ENCODE results near the gene INPP5A.

The INPP5A gene

GRCh38 chr10:132724446-132724845 is 186.9 kb downstream of the INPP5A start:
- no peaks in the 10 kb centered on the region for H3K9me3 Mint-ChIP-seq
- H3K27ac Mint-ChIP-seq, result no peak overlapping the region
- H3K36me3 Mint-ChIP-seq (ENCODE audit: low read depth), result no peaks in the 10 kb centered on the region
- DNase-seq (ENCODE audit: low spot score), result no peak
- H3K4me3 Mint-ChIP-seq, result no peak overlapping the region
- no peaks in the 10 kb centered on the region for H3K4me1 Mint-ChIP-seq (ENCODE audit: low read depth)
- no peaks in the 10 kb centered on the region for H3K27me3 Mint-ChIP-seq (ENCODE audit: low read depth)

- no peaks in the 10 kb centered on the region for H3K4me1 Mint-ChIP-seq (ENCODE audit: low read depth)
- no peaks in the 10 kb centered on the region for H3K36me3 Mint-ChIP-seq (ENCODE audit: low read depth)
- no peak overlapping the region for H3K4me3 Mint-ChIP-seq
- H3K27ac Mint-ChIP-seq, result no peak overlapping the region
- H3K9me3 Mint-ChIP-seq, result no peaks in the 10 kb centered on the region
- H3K27me3 Mint-ChIP-seq (ENCODE audit: low read depth), result no peaks in the 10 kb centered on the region
- no peak for DNase-seq (ENCODE audit: low spot score)
Measured at GRCh38 chr10:132725202-132725601, 187.6 kb downstream of the INPP5A start.

- H3K27ac Mint-ChIP-seq, result no peak overlapping the region
- H3K4me3 Mint-ChIP-seq, result no peak overlapping the region
- no peaks in the 10 kb centered on the region for H3K27me3 Mint-ChIP-seq (ENCODE audit: low read depth)
- H3K36me3 Mint-ChIP-seq (ENCODE audit: low read depth), result no peaks in the 10 kb centered on the region
- DNase-seq (ENCODE audit: low spot score), result no peak
- no peaks in the 10 kb centered on the region for H3K4me1 Mint-ChIP-seq (ENCODE audit: low read depth)
- no peaks in the 10 kb centered on the region for H3K9me3 Mint-ChIP-seq
Measured at GRCh38 chr10:132726194-132726593, 188.6 kb downstream of the INPP5A start.

GRCh38 chr10:132726951-132727350 is 189.4 kb downstream of the INPP5A start:
- Mint-ChIP-seq H3K9me3 (no peaks in the 10 kb centered on the region), H3K27me3 (ENCODE audit: low read depth) (no peaks in the 10 kb centered on the region), H3K27ac (no peak overlapping the region), H3K4me3 (no peak overlapping the region), H3K4me1 (ENCODE audit: low read depth) (no peaks in the 10 kb centered on the region), H3K36me3 (ENCODE audit: low read depth) (no peaks in the 10 kb centered on the region)
- no peak for DNase-seq (ENCODE audit: low spot score)

GRCh38 chr10:132727411-132727810 is 189.8 kb downstream of the INPP5A start:
- DNase-seq (ENCODE audit: low spot score), result no peak
- Mint-ChIP-seq H3K9me3 (no peaks in the 10 kb centered on the region), H3K4me3 (no peak overlapping the region), H3K36me3 (ENCODE audit: low read depth) (no peaks in the 10 kb centered on the region), H3K27ac (no peak overlapping the region), H3K4me1 (ENCODE audit: low read depth) (no peaks in the 10 kb centered on the region), H3K27me3 (ENCODE audit: low read depth) (no peaks in the 10 kb centered on the region)

GRCh38 chr10:132728321-132728720 is 190.7 kb downstream of the INPP5A start:
- no peak for DNase-seq (ENCODE audit: low spot score)
- no peaks in the 10 kb centered on the region for H3K27me3 Mint-ChIP-seq (ENCODE audit: low read depth)
- H3K27ac Mint-ChIP-seq, result no peak overlapping the region
- no peak overlapping the region for H3K4me3 Mint-ChIP-seq
- H3K4me1 Mint-ChIP-seq (ENCODE audit: low read depth), result no peaks in the 10 kb centered on the region
- H3K9me3 Mint-ChIP-seq, result no peaks in the 10 kb centered on the region
- H3K36me3 Mint-ChIP-seq (ENCODE audit: low read depth), result no peaks in the 10 kb centered on the region

- Mint-ChIP-seq H3K4me3 (no peak overlapping the region), H3K27me3 (ENCODE audit: low read depth) (no peaks in the 10 kb centered on the region), H3K36me3 (ENCODE audit: low read depth) (no peaks in the 10 kb centered on the region), H3K9me3 (no peaks in the 10 kb centered on the region), H3K27ac (no peak overlapping the region), H3K4me1 (ENCODE audit: low read depth) (no peaks in the 10 kb centered on the region)
- DNase-seq (ENCODE audit: low spot score), result no peak
Measured at GRCh38 chr10:132728741-132729140, 191.2 kb downstream of the INPP5A start.

- Mint-ChIP-seq H3K36me3 (ENCODE audit: low read depth) (no peaks in the 10 kb centered on the region), H3K27ac (no peak overlapping the region), H3K4me1 (ENCODE audit: low read depth) (no peaks in the 10 kb centered on the region), H3K27me3 (ENCODE audit: low read depth) (no peaks in the 10 kb centered on the region), H3K9me3 (no peaks in the 10 kb centered on the region), H3K4me3 (no peak overlapping the region)
- no peak for DNase-seq (ENCODE audit: low spot score)
Measured at GRCh38 chr10:132729810-132730572, 192.4 kb downstream of the INPP5A start.

- Mint-ChIP-seq H3K27me3 (ENCODE audit: low read depth) (no peaks in the 10 kb centered on the region), H3K9me3 (no peaks in the 10 kb centered on the region), H3K36me3 (ENCODE audit: low read depth) (no peaks in the 10 kb centered on the region), H3K27ac (no peak overlapping the region), H3K4me1 (ENCODE audit: low read depth) (no peaks in the 10 kb centered on the region), H3K4me3 (no peak overlapping the region)
- DNase-seq (ENCODE audit: low spot score), result no peak
Measured at GRCh38 chr10:132730573-132730953, 193.0 kb downstream of the INPP5A start.

- Mint-ChIP-seq H3K4me3 (no peak overlapping the region), H3K36me3 (ENCODE audit: low read depth) (no peaks in the 10 kb centered on the region), H3K4me1 (ENCODE audit: low read depth) (no peaks in the 10 kb centered on the region), H3K9me3 (no peaks in the 10 kb centered on the region), H3K27ac (no peak overlapping the region), H3K27me3 (ENCODE audit: low read depth) (no peaks in the 10 kb centered on the region)
- no peak for DNase-seq (ENCODE audit: low spot score)
Measured at GRCh38 chr10:132732518-132732917, 194.9 kb downstream of the INPP5A start.

- H3K27ac Mint-ChIP-seq, result no peak overlapping the region
- H3K4me1 Mint-ChIP-seq (ENCODE audit: low read depth), result no peaks in the 10 kb centered on the region
- no peak overlapping the region for H3K4me3 Mint-ChIP-seq
- no peaks in the 10 kb centered on the region for H3K27me3 Mint-ChIP-seq (ENCODE audit: low read depth)
- no peaks in the 10 kb centered on the region for H3K36me3 Mint-ChIP-seq (ENCODE audit: low read depth)
- no peak for DNase-seq (ENCODE audit: low spot score)
- no peaks in the 10 kb centered on the region for H3K9me3 Mint-ChIP-seq
Measured at GRCh38 chr10:132733926-132734325, 196.3 kb downstream of the INPP5A start.

GRCh38 chr10:132735341-132735775 is 197.8 kb downstream of the INPP5A start:
- Mint-ChIP-seq H3K9me3 (no peaks in the 10 kb centered on the region), H3K36me3 (ENCODE audit: low read depth) (no peaks in the 10 kb centered on the region), H3K4me3 (no peak overlapping the region), H3K4me1 (ENCODE audit: low read depth) (no peaks in the 10 kb centered on the region), H3K27ac (no peak overlapping the region), H3K27me3 (ENCODE audit: low read depth) (no peaks in the 10 kb centered on the region)
- no peak for DNase-seq (ENCODE audit: low spot score)

GRCh38 chr10:132735923-132736391 is 198.4 kb downstream of the INPP5A start:
- H3K4me1 Mint-ChIP-seq (ENCODE audit: low read depth), result no peaks in the 10 kb centered on the region
- H3K27ac Mint-ChIP-seq, result no peak overlapping the region

GRCh38 chr10:132737390-132738048 is 199.9 kb downstream of the INPP5A start:
- no peak overlapping the region for H3K4me3 Mint-ChIP-seq
- DNase-seq (ENCODE audit: low spot score), result no peak
- H3K27ac Mint-ChIP-seq, result no peak overlapping the region
- H3K9me3 Mint-ChIP-seq, result no peaks in the 10 kb centered on the region
- no peaks in the 10 kb centered on the region for H3K27me3 Mint-ChIP-seq (ENCODE audit: low read depth)
- H3K4me1 Mint-ChIP-seq (ENCODE audit: low read depth), result no peaks in the 10 kb centered on the region
- no peaks in the 10 kb centered on the region for H3K36me3 Mint-ChIP-seq (ENCODE audit: low read depth)

More at GRCh38 chr10:132735923-132736391, 198.4 kb downstream of the INPP5A start:
- H3K4me3 Mint-ChIP-seq, result no peak overlapping the region
- no peaks in the 10 kb centered on the region for H3K36me3 Mint-ChIP-seq (ENCODE audit: low read depth)
- no peaks in the 10 kb centered on the region for H3K9me3 Mint-ChIP-seq
- no peaks in the 10 kb centered on the region for H3K27me3 Mint-ChIP-seq (ENCODE audit: low read depth)
- DNase-seq (ENCODE audit: low spot score), result no peak
